Measurements from ENCODE around the gene SLC25A30.

GRCh38 chr13:45350152-45350551 is 68.0 kb downstream of the SLC25A30 start:
- TF ChIP-seq POLR2AphosphoS5 (IDR thresholded peaks at IDR 0.05; ENCODE audit: low read depth, low read length) (no peak), REST (IDR thresholded peaks at IDR 0.05; ENCODE audit: insufficient read depth in 1 of 2, low read depth in 2 of 2, low read length in 2 of 2) (no peak), FOXP2 (optimal IDR thresholded peaks at IDR 0.05; ENCODE audit: borderline replicate concordance, extremely low read depth, extremely low read length, insufficient read depth) (no peak), TAF1 (IDR thresholded peaks at IDR 0.05; ENCODE audit: borderline replicate concordance, insufficient read depth, low read length) (no peak), SIN3A (IDR thresholded peaks at IDR 0.05; ENCODE audit: borderline replicate concordance, insufficient read depth, low read length) (no peak)
